ENCODE measurements around the gene CYLD.

Gene CYLD

GRCh38 chr16:50751528-50751927, 9.6 kb downstream of the CYLD start:
- H3K27ac ChIP-seq (ENCODE audit: low read length), result no peak overlapping the region
- ATAC-seq (ENCODE audit: insufficient read depth, low read depth) (no peak), DNase-seq (no peak)
- no peak overlapping the region for H3K9ac ChIP-seq (ENCODE audit: low read depth, low read length)
- no peak overlapping the region for H3K4me2 ChIP-seq (ENCODE audit: insufficient read depth, low read length)
- TF ChIP-seq, protein P1, sequence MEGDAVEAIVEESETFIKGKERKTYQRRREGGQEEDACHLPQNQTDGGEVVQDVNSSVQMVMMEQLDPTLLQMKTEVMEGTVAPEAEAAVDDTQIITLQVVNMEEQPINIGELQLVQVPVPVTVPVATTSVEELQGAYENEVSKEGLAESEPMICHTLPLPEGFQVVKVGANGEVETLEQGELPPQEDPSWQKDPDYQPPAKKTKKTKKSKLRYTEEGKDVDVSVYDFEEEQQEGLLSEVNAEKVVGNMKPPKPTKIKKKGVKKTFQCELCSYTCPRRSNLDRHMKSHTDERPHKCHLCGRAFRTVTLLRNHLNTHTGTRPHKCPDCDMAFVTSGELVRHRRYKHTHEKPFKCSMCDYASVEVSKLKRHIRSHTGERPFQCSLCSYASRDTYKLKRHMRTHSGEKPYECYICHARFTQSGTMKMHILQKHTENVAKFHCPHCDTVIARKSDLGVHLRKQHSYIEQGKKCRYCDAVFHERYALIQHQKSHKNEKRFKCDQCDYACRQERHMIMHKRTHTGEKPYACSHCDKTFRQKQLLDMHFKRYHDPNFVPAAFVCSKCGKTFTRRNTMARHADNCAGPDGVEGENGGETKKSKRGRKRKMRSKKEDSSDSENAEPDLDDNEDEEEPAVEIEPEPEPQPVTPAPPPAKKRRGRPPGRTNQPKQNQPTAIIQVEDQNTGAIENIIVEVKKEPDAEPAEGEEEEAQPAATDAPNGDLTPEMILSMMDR (IDR thresholded peaks at IDR 0.05; ENCODE audit: borderline replicate concordance, extremely low read depth, low read length, poor library complexity, severe bottlenecking), result no peak
- peaks cover 41% of the 10 kb centered on the region for H3K36me3 ChIP-seq (ENCODE audit: insufficient read depth, low read length)
- H2AFZ ChIP-seq (ENCODE audit: low read depth, low read length), result no peak overlapping the region
- no peaks in the 10 kb centered on the region for H3K9me3 ChIP-seq (ENCODE audit: insufficient read depth, low read length, severe bottlenecking)
- H3K27me3 ChIP-seq (ENCODE audit: insufficient read depth, low read length, poor library complexity), result no peaks in the 10 kb centered on the region
- no peak overlapping the region for H3K4me3 ChIP-seq (ENCODE audit: low read depth in 1 of 2, low read length in 2 of 2)
- H3K4me1 ChIP-seq (ENCODE audit: insufficient read depth, low read length), result peaks cover 21% of the 10 kb centered on the region
- 0 out of 2 replicates have a peak, but pooled peaks cover 6% of the 10 kb centered on the region for H3K79me2 ChIP-seq (ENCODE audit: insufficient read depth, low read length)
- no peaks in the 10 kb centered on the region for H4K20me1 ChIP-seq (ENCODE audit: insufficient read depth, low read length)

GRCh38 chr16:50752471-50753235, 10.8 kb downstream of the CYLD start:
- Histone ChIP-seq H3K9me3 (ENCODE audit: insufficient read depth, low read length, severe bottlenecking) (no peaks in the 10 kb centered on the region), H3K9ac (ENCODE audit: low read depth, low read length) (no peak overlapping the region), H3K4me3 (ENCODE audit: low read depth in 1 of 2, low read length in 2 of 2) (no peak overlapping the region), H3K36me3 (ENCODE audit: insufficient read depth, low read length) (peaks cover 41% of the 10 kb centered on the region), H3K4me1 (ENCODE audit: insufficient read depth, low read length) (peaks cover 10% of the 10 kb centered on the region), H3K27ac (ENCODE audit: low read length) (no peak overlapping the region), H2AFZ (ENCODE audit: low read depth, low read length) (no peak overlapping the region), H3K4me2 (ENCODE audit: insufficient read depth, low read length) (no peak overlapping the region), H3K27me3 (ENCODE audit: insufficient read depth, low read length, poor library complexity) (no peaks in the 10 kb centered on the region), H3K79me2 (ENCODE audit: insufficient read depth, low read length) (0 out of 2 replicates have a peak, but pooled peaks cover 6% of the 10 kb centered on the region), H4K20me1 (ENCODE audit: insufficient read depth, low read length) (no peaks in the 10 kb centered on the region)
- ATAC-seq (ENCODE audit: insufficient read depth, low read depth), result no peak
- no peak for DNase-seq
- TF ChIP-seq, protein P1 (IDR thresholded peaks at IDR 0.05; ENCODE audit: borderline replicate concordance, extremely low read depth, low read length, poor library complexity, severe bottlenecking), result no peak
- no peak for TF ChIP-seq EZH2 (IDR thresholded peaks at IDR 0.05; ENCODE audit: borderline replicate concordance, low read depth, low read length, severe bottlenecking)

DNA sequence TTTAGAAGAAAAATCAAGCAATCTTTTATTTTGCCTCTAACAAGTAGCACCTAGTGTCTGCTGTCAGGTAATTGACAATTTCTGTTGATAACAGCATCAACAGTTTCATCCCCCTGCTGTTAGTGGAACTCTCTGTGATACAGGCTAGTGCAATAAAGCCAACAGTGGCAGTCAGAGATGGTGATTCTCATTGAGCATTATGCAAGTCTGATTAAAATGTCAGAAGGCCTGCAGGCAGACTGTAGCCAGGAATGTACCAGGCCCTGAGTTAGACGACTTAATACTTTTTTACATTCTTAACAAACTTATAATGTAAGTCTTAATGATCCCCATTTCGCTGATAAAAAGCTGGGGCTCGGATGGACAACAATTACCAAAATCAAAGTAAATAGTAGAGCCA, 14.6 kb downstream of the CYLD start:
- DNase-seq, result no peak
- Histone ChIP-seq H3K27me3 (ENCODE audit: insufficient read depth, low read length, poor library complexity) (no peaks in the 10 kb centered on the region), H3K4me2 (ENCODE audit: insufficient read depth, low read length) (no peak overlapping the region), H4K20me1 (ENCODE audit: insufficient read depth, low read length) (no peaks in the 10 kb centered on the region), H3K36me3 (ENCODE audit: insufficient read depth, low read length) (peaks cover 32% of the 10 kb centered on the region), H3K9ac (ENCODE audit: low read depth, low read length) (no peak overlapping the region), H3K9me3 (ENCODE audit: insufficient read depth, low read length, severe bottlenecking) (no peaks in the 10 kb centered on the region), H3K4me1 (ENCODE audit: insufficient read depth, low read length) (no peaks in the 10 kb centered on the region), H2AFZ (ENCODE audit: low read depth, low read length) (no peak overlapping the region), H3K4me3 (ENCODE audit: low read depth in 1 of 2, low read length in 2 of 2) (no peak overlapping the region), H3K79me2 (ENCODE audit: insufficient read depth, low read length) (peaks cover 3% of the 10 kb centered on the region; the same call in 1 of the 2 replicates), H3K27ac (ENCODE audit: low read length) (no peak overlapping the region)
- no peak for ATAC-seq (ENCODE audit: insufficient read depth, low read depth)
- TF ChIP-seq, protein P1 (IDR thresholded peaks at IDR 0.05; ENCODE audit: borderline replicate concordance, extremely low read depth, low read length, poor library complexity, severe bottlenecking), result no peak
- no peak for TF ChIP-seq EZH2 (IDR thresholded peaks at IDR 0.05; ENCODE audit: borderline replicate concordance, low read depth, low read length, severe bottlenecking)
